ENCODE results near the gene DUSP28. TPM values are rescaled to one million over a fixed set of nuclear protein-coding genes. Genes with fewer than 3 reads are reported as not detected.

The DUSP28 gene
- total and polyA plus RNA-seq, 2 experiments from 2014 or later: 2.7 to 4.3 TPM

GRCh38 chr2:240595381-240596079, 35.4 kb downstream of the DUSP28 start:
- H3K4me3 Mint-ChIP-seq: no peak overlapping the region
- no peaks in the 10 kb centered on the region for H3K27me3 ChIP-seq (ENCODE audit: insufficient read depth)
- no peaks in the 10 kb centered on the region for H3K9me3 Mint-ChIP-seq
- ATAC-seq (peak; percentile 97), DNase-seq (ENCODE audit: low spot score) (peak; percentile 86)
- no peak for TF ChIP-seq EZH2phosphoT487 (IDR thresholded peaks at IDR 0.05; ENCODE audit: unreplicated experiment)
- peak; percentile 58 to 79 for TF ChIP-seq CTCF (conservative IDR thresholded peaks at IDR 0.05; ENCODE audit: low read depth in 2 of 2)
- H3K79me2 ChIP-seq (replicated peaks; ENCODE audit: insufficient read depth): peaks cover 18% of the 10 kb centered on the region
- no peaks in the 10 kb centered on the region; the same call in 2 of the 3 replicates for H3K4me1 Mint-ChIP-seq
- no peaks in the 10 kb centered on the region for H3K36me3 ChIP-seq (ENCODE audit: insufficient read depth)
- H3K27me3 Mint-ChIP-seq (ENCODE audit: insufficient read depth, low read depth, poor library complexity): peaks cover 1% of the 10 kb centered on the region
- no peaks in the 10 kb centered on the region for H3K4me1 ChIP-seq (ENCODE audit: insufficient read depth)
- H3K4me2 ChIP-seq: no peak overlapping the region
- H3K9me2 ChIP-seq (ENCODE audit: insufficient read depth): no peaks in the 10 kb centered on the region
- peaks cover 3% of the 10 kb centered on the region for H4K20me1 ChIP-seq (replicated peaks; ENCODE audit: insufficient read depth)
- H3K4me3 ChIP-seq: no peak overlapping the region
- no peak overlapping the region for H2AFZ ChIP-seq
- no peak overlapping the region for H3K27ac Mint-ChIP-seq
- peaks cover 2% of the 10 kb centered on the region; the same call in 2 of the 3 replicates for H3K36me3 Mint-ChIP-seq (ENCODE audit: low read depth)
- no peak overlapping the region for H3K27ac ChIP-seq (ENCODE audit: low read depth)
- H3F3A ChIP-seq (replicated peaks; ENCODE audit: low read depth): no peaks in the 10 kb centered on the region

- Histone ChIP-seq H3K4me2 (no peak overlapping the region), H3F3A (replicated peaks; ENCODE audit: low read depth) (no peaks in the 10 kb centered on the region), H2AFZ (no peak overlapping the region), H3K27ac (ENCODE audit: low read depth) (no peak overlapping the region), H3K4me1 (ENCODE audit: insufficient read depth) (no peaks in the 10 kb centered on the region), H4K20me1 (replicated peaks; ENCODE audit: insufficient read depth) (peaks cover 3% of the 10 kb centered on the region), H3K9me2 (ENCODE audit: insufficient read depth) (no peaks in the 10 kb centered on the region), H3K36me3 (ENCODE audit: insufficient read depth) (no peaks in the 10 kb centered on the region), H3K27me3 (ENCODE audit: insufficient read depth) (no peaks in the 10 kb centered on the region), H3K79me2 (replicated peaks; ENCODE audit: insufficient read depth) (peaks cover 14% of the 10 kb centered on the region), H3K4me3 (no peak overlapping the region)
- Mint-ChIP-seq H3K4me3 (no peak overlapping the region), H3K27me3 (ENCODE audit: insufficient read depth, low read depth, poor library complexity) (peaks cover 1% of the 10 kb centered on the region), H3K4me1 (no peaks in the 10 kb centered on the region; the same call in 2 of the 3 replicates), H3K36me3 (ENCODE audit: low read depth) (peaks cover 2% of the 10 kb centered on the region; the same call in 2 of the 3 replicates), H3K9me3 (no peaks in the 10 kb centered on the region), H3K27ac (no peak overlapping the region)
- no peak for DNase-seq (ENCODE audit: low spot score)
- ATAC-seq: no peak
- TF ChIP-seq CREB1 (CRISPR knock-in tag; IDR thresholded peaks at IDR 0.05; ENCODE audit: low read depth) (no peak), REST (IDR thresholded peaks at IDR 0.05; ENCODE audit: unreplicated experiment) (no peak), CTCF (conservative IDR thresholded peaks at IDR 0.05; ENCODE audit: low read depth in 2 of 2) (no peak), ZNF462 (CRISPR knock-in tag; IDR thresholded peaks at IDR 0.05) (no peak), ZNF331 (CRISPR knock-in tag; IDR thresholded peaks at IDR 0.05; ENCODE audit: low read depth) (no peak)
These were observed 35.9 kb downstream of the DUSP28 start for GRCh38 chr2:240596080-240596460.

Measured in GM23338 (cell line).